ENCODE data around the gene PRIM2.
"Not testable (repeated sequence)": the region's sequence is repeated elsewhere in the genome, so short reads cannot be mapped to it uniquely, and the experiment has no call there.

Gene PRIM2

GRCh38 chr6:57317060-57317943 lies at the start of gene PRIM2:
Gene PRIM2, plus strand, starts transcription at chr6:57317630. Its CDS starts 816 bp downstream, at chr6:57318446.
- FAIRE-seq = peak; percentile 90
- peak; percentile 96 for DNase-seq (ENCODE audit: low spot score)

GRCh38 chr6:57268294-57268640 lies 49.2 kb upstream of the PRIM2 start:
- DNase-seq (ENCODE audit: low spot score) = no peak
- no peak for FAIRE-seq

- DNase-seq (ENCODE audit: low spot score); FAIRE-seq: not testable (repeated sequence)
Measured at GRCh38 chr6:57274113-57274824, 43.2 kb upstream of the PRIM2 start.

GRCh38 chr6:57275384-57275783 lies 42.0 kb upstream of the PRIM2 start:
- no peak for FAIRE-seq
- no peak for DNase-seq (ENCODE audit: low spot score)

GRCh38 chr6:57276946-57277345 lies 40.5 kb upstream of the PRIM2 start:
- DNase-seq (ENCODE audit: low spot score) = no peak
- FAIRE-seq = no peak

- FAIRE-seq (peak; percentile 30), DNase-seq (ENCODE audit: low spot score) (no peak)
Measured at GRCh38 chr6:57278570-57278969, 38.9 kb upstream of the PRIM2 start.

- DNase-seq (ENCODE audit: low spot score) (no peak), FAIRE-seq (no peak)
Measured at GRCh38 chr6:57279013-57279412, 38.4 kb upstream of the PRIM2 start.

GRCh38 chr6:57283106-57283505 lies 34.3 kb upstream of the PRIM2 start:
- FAIRE-seq (no peak), DNase-seq (ENCODE audit: low spot score) (no peak)

GRCh38 chr6:57283911-57284455 lies 33.4 kb upstream of the PRIM2 start:
- no peak for DNase-seq (ENCODE audit: low spot score)
- no peak for FAIRE-seq

- not testable (repeated sequence) for FAIRE-seq; DNase-seq (ENCODE audit: low spot score)
Measured at GRCh38 chr6:57288136-57288535, 29.3 kb upstream of the PRIM2 start.

- not testable (repeated sequence) for FAIRE-seq
Measured at GRCh38 chr6:57293472-57293871, 24.0 kb upstream of the PRIM2 start.

GRCh38 chr6:57294862-57295445 lies 22.5 kb upstream of the PRIM2 start:
- DNase-seq (ENCODE audit: low spot score) = no peak
- no peak for FAIRE-seq

More at GRCh38 chr6:57293472-57293871, 24.0 kb upstream of the PRIM2 start:
- not testable (repeated sequence) for DNase-seq (ENCODE audit: low spot score)

GRCh38 chr6:57297505-57297904 lies 19.9 kb upstream of the PRIM2 start:
- no peak for FAIRE-seq

GRCh38 chr6:57298741-57299140 lies 18.7 kb upstream of the PRIM2 start:
- DNase-seq (ENCODE audit: low spot score) (no peak), FAIRE-seq (no peak)

More at GRCh38 chr6:57297505-57297904, 19.9 kb upstream of the PRIM2 start:
- no peak for DNase-seq (ENCODE audit: low spot score)

- DNase-seq (ENCODE audit: low spot score) (no peak), FAIRE-seq (no peak)
Measured at GRCh38 chr6:57301757-57302156, 15.7 kb upstream of the PRIM2 start.

- DNase-seq (ENCODE audit: low spot score) (no peak), FAIRE-seq (no peak)
Measured at GRCh38 chr6:57302477-57302876, 15.0 kb upstream of the PRIM2 start.

- DNase-seq (ENCODE audit: low spot score) (no peak), FAIRE-seq (no peak)
Measured at GRCh38 chr6:57303931-57304681, 13.3 kb upstream of the PRIM2 start.

- no peak for DNase-seq (ENCODE audit: low spot score)
- no peak for FAIRE-seq
Measured at GRCh38 chr6:57305107-57305506, 12.3 kb upstream of the PRIM2 start.

- DNase-seq (ENCODE audit: low spot score) = no peak
- FAIRE-seq = no peak
Measured at GRCh38 chr6:57305761-57306160, 11.7 kb upstream of the PRIM2 start.

GRCh38 chr6:57306273-57306672 lies 11.2 kb upstream of the PRIM2 start:
- no peak for FAIRE-seq

GRCh38 chr6:57307850-57308249 lies 9.6 kb upstream of the PRIM2 start:
- DNase-seq (ENCODE audit: low spot score) (no peak), FAIRE-seq (no peak)

More at GRCh38 chr6:57306273-57306672, 11.2 kb upstream of the PRIM2 start:
- DNase-seq (ENCODE audit: low spot score) = no peak

Measured in urothelium cell line (cell line).